HG03520 (cell line): Measurements from ENCODE around the gene GK.
"Not testable (repeated sequence)": the region's sequence is repeated elsewhere in the genome, so short reads cannot be mapped to it uniquely, and the experiment has no call there.

ENCODE experiments used
- ATAC-seq: cut with Tn5 transposase; IDR thresholded peaks from one replicate; pipeline ENCODE4 v1.9.1; 2021; ENCODE audit warnings: mild to moderate bottlenecking, moderate library complexity; ENCODE audit not compliant: unreplicated experiment

GK gene

DNA sequence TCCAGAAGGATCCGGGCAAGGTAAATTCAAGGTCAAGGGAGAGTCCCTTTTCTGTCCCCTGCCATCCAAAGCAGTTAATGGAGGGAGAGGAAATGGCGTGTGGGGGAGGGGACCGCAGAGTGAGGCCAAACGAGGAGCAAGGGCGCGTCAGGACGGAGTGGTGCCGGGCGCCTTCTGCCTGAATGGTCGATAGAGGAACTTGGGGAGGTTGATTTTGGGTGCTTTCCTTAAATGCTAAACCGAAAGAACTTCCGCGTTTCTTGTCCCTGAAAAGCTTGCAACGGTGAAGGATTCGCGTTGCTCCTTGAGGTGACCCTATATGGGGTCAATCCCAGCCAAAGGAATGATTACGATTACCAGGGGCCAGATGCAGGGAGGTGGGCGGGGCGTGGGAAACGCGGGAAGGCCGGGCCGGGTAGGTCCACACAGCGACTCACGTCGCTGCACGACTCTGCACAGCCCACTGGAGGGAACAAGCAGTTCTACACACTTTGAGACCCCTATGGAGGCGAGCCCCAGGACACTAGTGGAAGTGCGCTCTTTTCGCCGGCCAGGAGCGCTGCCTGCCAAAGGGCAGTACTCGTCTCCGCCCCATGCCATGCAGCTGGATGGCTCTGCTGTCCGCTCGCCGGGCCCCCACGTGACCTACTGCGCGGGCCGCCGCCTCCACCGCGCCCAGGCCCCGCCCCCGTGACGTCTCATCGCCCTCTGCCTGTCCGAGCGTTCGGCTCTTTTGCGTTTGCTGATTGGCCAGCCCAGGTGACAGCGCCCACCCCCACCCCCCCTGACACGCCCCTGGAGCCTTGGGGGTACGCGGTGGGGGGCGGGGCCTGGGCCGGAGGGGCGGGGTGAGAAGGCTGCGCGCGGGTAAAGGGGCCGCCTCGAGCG, 452 bp upstream of the GK start:
- peak; percentile 87 for ATAC-seq

DNA sequence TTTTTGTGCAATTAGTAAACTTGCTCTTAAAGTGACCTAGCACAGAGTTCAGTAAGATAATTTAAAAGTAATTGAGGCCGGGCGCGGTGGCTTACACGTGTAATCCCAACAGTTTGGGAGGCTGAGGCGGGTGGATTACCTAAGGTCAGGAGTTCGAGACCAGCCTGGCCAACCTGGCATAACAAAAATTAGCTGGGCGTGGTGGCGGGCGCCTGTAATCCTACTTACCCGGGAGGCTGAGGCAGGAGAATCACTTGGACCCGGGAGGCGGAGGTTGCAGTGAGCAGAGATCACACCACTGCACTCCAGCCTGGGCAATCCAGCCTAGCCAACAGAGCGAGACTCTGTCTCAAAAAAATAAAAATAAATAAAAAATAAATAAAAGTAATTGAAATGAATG, 1.2 kb downstream of the GK start:
- not testable (repeated sequence) for ATAC-seq

DNA sequence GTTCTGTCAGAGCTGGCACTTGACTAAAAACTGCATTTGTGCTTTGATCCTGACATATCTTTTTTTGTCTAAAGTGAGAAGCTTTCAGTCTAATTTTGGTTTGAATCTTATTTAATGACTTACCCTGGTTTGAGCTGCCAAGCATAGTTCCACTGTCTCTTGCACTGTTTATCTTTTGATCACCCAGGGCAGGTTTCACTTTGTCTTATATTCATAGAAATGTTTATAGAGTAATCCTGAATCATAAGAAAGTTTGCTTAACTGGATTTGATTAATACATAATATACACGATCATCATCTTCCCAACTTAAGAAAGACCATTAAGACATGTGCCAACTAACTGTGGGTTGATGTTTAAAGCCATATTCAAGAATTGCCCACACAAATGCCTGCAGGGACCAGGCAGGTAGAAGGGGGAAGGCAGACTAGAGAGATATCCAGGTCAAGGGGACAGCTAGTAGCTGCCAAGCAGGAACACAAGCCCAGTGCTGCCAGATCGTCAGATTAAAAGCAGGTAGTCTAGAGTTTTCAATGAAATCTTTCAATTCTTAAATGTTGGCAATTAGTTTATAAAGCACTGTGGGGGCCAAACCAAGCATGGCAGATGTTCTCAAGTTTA, 1.9 kb downstream of the GK start:
- ATAC-seq, result no peak

DNA sequence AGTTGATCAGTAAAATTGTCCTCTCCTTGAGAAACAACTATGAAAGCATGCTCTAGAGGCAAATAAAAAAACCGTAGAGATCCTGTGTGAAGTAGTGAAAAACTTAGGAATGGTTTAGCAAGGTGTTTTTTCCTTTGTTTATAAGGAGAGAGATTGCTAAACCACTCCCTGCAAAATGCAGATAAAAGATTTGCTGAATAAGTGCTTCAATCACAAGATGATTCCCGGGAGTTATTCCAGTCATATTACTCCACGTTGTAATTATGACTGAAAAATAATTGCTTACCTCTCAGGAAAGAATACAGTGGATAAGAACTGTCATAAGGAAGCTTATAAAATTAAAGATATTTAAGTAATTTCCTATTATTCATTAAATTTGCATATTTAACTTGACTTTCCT, 2.8 kb downstream of the GK start:
- ATAC-seq, result no peak

DNA sequence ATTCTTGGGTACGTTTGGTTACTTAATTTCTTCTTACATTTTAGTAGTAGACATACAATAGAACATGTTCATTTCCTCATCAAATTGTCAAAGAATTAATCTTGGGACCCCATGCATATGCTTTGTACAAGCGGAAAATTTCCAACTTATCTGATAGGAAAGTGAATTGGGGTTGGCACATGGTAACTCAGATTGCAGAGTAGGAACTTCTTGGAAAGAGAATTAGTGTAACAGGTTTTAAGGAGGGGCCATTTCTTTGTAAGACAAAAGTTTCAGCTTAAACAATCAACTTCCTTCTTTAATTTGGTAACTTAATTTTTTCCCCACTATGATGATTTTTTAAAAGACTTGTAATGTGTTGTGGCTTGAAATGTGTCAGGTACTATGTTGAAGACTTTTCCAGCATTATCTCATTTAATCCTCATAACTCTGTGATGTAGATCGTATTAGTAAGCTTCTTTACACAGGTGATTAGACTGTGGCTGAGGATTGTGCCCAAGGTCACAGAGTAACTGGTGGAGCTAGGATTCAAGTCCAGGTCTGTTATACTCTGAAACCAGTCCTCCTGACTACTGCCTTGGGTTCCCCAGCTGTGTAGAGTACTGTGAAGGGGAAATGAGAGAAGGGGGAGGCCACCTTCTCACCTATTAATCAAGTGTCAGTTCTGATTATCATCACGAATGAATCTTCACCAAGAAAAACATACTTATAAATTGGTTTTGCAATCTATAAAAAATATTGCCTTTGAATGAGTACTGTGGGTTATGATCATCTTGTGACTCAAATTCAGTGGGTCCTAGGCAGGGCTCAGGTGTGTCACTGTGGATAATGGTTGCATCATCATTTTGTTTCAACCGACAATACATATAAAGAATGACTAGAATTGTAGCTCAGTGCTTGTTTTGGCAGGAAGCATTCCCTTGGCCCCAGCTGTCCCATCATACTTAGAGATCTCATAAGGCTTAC, 4.3 kb downstream of the GK start:
- ATAC-seq, result no peak

DNA sequence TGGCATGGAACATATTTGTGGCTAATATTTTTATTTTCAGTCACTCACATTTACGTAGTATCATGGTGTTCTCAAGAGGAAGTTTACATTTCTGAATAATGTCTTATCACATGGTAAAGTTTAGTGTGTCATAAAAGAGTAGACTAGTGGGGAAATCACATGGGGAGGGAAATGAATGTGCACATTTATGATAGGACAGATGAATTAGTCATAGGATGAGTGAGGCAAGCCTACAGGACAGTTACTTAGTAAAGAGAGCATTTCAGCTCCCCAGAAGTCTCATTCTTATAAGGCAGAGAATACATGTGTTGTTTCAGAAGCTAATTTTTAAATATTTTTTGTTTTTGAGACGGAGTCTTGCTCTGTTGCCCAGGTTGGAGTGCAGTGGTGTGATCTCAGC, 6.2 kb downstream of the GK start:
- no peak for ATAC-seq

DNA sequence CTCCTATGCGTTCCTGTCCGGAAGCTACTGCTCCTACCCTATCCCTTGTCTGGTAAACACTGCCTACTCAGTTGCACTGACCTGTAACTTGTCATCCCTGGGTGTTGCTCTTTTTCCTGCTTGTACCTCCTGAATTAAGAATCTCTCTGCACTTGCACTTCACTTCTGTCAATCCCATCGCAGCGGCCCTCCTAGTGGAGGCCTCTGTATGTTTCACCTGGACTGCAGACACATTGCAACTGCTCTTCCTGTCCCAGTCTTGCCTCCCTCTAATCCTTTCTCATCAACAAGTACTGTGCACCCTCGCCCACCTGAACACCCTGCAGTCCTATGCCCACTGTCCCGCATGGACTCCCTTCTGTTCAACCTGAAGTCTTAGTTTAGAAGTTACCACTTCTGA, 8.0 kb downstream of the GK start:
- ATAC-seq, result no peak

DNA sequence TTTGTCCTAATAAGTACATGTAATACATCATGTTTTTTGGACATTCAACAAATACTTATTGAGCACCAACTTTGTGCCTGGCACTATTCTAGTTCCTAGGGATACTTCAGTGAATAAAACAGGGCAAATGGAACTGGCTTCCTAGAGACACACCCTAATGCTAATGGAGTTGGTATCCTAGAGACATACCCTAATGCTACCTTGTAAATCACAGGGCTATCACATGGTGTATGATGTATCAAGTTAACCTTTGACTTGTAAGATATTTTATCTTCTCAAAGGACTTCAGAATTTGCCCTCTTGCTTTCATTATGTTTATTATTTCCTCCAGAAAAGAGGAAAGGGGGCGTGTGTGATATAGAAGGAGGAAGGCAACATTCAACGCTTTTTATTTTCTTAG, 10.1 kb downstream of the GK start:
- no peak for ATAC-seq

DNA sequence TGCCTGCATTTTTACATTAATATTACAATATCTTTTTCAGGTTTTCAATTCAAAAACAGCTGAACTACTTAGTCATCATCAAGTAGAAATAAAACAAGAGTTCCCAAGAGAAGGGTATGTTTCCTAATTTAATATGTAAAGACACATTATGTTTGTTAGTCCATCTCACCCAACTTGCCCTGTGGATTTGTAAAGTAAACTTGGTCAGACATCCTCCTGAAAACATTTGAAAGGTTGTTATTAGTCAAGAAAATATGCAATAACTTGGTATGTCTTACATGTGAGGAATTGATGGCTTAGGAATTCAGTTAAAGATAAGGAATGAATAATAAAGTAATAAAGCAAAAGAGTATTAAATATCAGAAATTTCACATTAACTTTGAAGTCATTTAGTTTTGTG, 12.2 kb downstream of the GK start:
- ATAC-seq, result no peak

DNA sequence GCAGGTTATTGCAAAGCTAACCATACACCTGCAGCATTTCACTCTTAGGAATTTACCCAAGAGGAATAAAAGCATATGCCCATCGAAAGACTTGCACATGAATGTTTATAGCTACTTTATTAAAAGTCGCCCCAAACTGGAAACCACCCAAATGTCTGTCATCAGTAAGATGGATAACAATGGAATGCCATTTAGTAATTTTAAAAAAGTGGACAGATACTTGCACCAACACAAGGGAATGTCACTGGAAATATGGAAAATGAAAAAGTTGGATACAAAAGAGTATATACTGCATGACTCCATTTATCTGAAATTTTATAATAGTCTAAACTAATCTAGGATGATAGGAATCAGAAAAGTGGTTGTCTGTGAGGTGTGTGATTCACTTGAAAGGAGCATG, 12.9 kb downstream of the GK start:
- ATAC-seq, result no peak

DNA sequence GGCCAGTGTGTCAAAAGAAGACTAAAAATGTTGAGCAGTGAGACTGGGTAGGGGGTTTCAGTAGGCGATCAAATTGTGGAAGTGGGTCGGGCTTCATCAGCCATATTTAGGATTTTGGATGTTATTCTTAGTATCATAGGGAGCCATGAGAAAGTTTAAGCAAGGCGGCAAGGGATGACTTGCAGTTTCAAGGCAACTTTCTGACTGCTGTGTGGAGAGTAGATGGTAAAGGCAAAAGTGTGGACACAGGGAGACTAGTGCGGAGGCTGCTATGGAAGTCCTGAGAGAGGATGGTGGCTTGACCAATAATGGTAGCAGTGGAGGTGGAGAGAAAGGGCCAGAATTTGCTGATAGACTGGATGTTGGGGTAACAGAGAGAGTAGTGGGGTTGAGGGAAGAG, 15.4 kb downstream of the GK start:
- no peak for ATAC-seq

DNA sequence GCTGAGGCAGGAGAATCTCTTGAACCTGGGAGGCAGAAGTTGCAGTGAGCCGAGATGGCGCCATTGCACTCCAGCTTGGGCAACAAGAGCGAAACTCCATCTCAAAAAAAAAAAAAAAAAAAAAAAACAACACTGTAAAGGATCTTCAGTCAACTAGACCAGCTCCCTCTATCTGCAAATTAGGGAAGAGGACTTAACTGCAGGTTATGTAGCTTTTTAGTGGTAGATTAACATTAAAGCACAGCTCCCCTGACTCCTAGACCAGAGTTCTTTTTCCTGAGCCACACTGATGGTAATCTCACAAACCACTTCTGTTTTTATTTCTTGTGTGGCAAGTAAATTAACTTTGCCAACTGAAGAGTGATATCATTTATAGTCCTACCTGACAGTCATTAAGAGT, 18.0 kb downstream of the GK start:
- not testable (repeated sequence) for ATAC-seq

DNA sequence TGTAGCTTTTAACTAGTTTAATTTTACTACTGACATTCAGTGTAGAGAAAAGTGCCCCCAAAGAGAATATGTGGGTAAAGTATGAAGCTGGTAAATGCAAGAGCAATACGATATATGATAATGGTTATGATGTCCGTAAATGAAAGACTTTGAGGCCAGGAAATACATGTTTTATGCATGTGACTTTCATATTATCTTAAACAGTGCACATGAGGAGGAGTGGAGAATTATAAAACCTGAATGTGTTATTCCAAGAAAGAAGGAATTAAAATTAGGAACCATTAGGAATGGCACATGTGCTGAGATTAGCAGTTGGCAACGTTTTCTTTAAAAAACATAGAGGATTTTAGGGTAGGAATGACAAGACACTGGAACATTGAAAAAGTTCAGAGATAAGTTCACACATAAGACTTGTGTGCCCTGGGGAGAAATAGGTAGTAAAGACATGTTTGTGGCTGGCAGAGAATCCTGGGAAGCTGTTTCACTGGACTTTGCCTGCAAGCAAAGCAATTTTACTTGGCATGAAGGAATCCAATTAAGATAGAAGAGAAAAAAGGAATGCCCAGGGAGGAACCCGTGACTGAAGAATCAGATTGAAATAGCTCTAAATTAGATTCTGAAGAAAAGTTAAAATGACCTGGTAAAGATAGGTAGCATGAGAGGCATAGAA, 20.0 kb downstream of the GK start:
- no peak for ATAC-seq

DNA sequence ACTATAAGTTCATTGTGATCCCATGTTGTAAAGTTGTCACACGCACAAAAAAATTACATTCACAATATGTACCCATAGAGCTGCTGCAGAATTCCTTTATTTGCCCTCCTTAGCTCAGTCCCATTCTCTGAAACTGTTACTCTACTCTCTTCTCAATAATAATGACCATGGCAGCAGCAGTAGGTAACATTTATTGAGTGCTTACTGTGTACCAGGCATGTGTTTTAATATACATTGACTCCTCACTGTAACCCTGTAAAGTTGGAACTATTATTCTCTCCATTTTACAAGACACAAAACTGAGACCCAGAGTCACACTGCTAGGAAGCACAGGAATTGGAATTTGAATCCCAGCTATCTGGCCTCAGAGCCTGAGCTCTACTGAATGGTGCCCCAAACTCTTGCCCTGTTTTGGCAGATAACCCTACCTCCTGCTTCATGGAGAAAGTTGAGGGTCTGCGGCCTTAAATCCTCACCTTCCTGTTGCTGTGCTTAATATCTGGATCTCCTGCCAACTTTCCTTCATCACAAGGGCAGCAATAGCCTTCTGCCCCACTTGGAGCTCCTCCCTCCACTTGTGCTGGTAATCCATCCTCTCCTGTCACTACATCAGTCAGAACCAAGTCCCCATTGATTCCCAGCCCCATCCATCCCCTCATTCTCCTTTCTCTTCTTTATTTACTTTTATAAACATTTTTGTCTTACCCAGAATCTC, 20.8 kb downstream of the GK start:
- no peak for ATAC-seq

DNA sequence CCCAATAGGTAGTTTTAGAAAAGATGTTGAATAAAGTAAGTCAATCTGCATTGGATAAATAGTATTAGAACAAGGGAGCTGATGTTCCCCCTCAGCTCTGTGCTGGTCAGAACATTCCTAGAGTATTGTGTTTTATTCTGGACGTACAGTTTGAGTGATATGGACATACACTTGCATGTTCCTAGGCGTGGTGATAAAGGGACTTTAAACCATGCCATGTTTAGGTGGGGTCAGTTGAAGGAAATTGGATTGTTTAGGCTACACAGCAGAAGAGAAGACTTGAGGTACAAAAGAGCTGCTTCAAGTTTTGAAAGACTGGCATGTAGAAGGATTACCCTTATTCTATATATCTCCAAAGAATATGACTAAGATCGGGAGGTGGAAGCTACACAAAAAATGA, 21.6 kb downstream of the GK start:
- ATAC-seq, result no peak

DNA sequence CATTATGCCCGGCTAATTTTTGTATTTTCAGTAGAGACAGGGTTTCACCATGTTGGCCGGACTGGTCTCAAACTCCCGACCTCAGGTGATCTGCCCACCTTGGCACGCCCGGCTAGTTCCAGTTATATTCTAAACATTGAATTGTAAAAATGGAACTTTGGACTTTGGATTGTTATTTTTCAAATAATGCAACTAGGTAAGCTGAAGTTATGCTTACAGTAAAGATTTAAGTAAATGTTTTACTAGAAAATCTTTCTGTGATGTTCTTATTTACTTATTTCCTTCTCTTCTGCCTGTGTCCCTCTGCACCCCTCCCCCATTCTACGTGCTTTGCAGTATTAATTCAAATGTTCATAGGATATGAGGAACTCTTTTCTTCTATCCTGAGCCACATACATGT, 26.1 kb downstream of the GK start:
- no peak for ATAC-seq

DNA sequence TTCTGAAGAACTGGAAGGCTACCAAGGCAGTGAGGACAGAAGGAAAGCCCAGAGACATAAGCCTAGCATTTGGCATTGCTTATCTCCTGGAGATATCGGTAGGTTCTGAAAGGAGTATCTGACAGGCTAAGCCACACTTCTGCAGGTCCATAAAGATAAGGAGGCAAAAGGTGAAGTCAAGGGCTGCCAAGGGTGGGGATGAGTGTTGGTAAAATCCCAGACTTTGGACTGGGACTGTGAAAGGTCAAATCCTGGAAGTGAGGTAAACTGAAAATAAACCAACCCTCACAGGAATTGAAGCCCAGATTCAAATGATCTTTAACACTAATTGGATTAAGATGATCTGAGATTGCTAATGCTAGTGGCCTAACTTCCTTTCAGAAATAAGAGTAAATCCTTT, 27.4 kb downstream of the GK start:
- no peak for ATAC-seq

DNA sequence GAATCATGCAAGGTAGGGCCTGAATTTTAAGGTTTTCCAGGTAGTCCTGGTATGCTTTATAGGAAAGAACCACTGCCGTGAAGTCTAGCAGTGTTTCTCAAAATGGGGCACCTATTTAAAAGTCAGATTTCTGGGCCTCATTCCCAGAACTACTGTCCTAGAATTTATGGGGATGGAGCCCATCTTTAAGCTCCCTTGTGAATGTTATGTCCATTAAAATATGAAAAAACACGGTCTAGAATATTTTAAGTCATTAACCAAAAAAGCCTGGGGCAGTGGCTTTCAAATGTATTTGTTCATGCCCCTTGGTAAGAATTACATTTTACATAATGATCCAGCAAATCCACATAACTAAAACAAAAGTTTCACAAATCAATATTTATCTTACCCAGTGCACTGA, 35.4 kb downstream of the GK start:
- no peak for ATAC-seq

DNA sequence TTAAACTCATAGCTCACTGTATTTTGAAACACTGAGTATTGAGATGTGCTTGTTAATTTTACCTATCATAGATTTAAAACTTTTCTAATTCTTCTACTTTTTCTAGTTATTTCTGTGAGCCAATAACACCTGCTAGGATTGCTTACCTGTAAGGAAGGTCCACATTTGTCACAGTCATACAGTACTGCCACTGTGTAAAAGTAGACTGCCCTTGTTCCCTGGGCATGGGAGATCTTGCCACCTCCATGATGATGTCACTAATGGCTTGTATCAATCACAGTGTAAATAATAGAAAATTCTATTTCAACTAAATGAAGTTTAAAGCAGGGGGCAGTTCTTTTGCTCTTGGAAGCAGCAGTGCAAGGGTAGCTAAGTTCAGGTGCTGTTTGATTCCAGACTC, 35.9 kb downstream of the GK start:
- ATAC-seq, result no peak

DNA sequence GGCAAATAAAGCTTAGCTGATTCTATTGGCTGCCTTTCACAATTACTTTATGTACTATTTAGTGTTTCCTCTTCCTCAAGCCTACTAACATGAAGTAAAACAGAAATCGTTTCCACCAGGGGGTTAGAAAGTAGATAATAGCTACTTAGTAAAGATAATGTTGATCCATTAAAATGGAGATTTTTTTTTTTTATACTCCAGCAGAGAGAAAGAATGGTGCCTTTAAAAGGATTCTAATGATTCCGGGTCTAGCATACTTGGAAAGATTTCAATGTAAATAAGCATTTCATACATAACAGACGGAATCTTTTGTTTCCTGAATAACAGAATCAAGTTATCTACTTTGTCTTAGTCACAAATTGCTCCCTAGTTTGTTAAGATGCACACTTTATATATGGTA, 37.1 kb downstream of the GK start:
- ATAC-seq, result no peak
